Spleen (tissue), 11 donors: ENCODE measurements around the gene ITGAE. TPM values are rescaled to one million over a fixed set of nuclear protein-coding genes. Genes with fewer than 3 reads are reported as not detected.

Experiments
- DNase-seq: peaks from one replicate; pipeline ENCODE4 v3.0.0-alpha.2; 2020
- H3K27ac ChIP-seq, 8 donors: fragments of 200-600 bp; sonication (generic) in 7 of 8; 1 replicate in 4 of 8; 2 replicates in 4 of 8; pipeline versions ENCODE4 v1.5.0 to v1.8.0; 2016 to 2021; ENCODE audit warnings: inconsistent platforms in 4 of 8, mild to moderate bottlenecking in 4 of 8, moderate library complexity in 1 of 8
- H3K27me3 ChIP-seq, 7 donors: fragments of 200-600 bp; sonication (generic) in 6 of 7; replicated peaks in 1 of 7; 1 replicate in 4 of 7; 2 replicates in 3 of 7; pipeline versions ENCODE4 v1.5.0 to v1.8.0; 2016 to 2021; ENCODE audit warnings: inconsistent platforms in 3 of 7, mild to moderate bottlenecking in 1 of 7
- H3K36me3 ChIP-seq, 6 donors: fragments of 200-600 bp; sonication (generic) in 5 of 6; 1 replicate in 4 of 6; 2 replicates in 2 of 6; pipeline versions ENCODE4 v1.5.0 to v1.8.0; 2016 to 2021; ENCODE audit warnings: inconsistent platforms in 2 of 6
- H3K4me1 ChIP-seq, 6 donors: fragments of 200-600 bp; sonication (generic) in 5 of 6; 1 replicate in 3 of 6; 2 replicates in 3 of 6; pipeline versions ENCODE4 v1.5.0 to v1.8.0; 2016 to 2021; ENCODE audit warnings: inconsistent platforms in 3 of 6
- H3K4me3 ChIP-seq, 8 donors: fragments of 200-600 bp; sonication (generic) in 7 of 8; 1 replicate in 4 of 8; 2 replicates in 4 of 8; pipeline versions ENCODE4 v1.5.0 to v1.8.0; 2016 to 2021; ENCODE audit warnings: inconsistent platforms in 4 of 8, mild to moderate bottlenecking in 4 of 8, moderate library complexity in 2 of 8
- H3K9me3 ChIP-seq, 8 donors: fragments of 200-600 bp; sonication (generic) in 7 of 8; 1 replicate in 4 of 8; 2 replicates in 4 of 8; pipeline versions ENCODE4 v1.5.0 to v1.8.0; 2016 to 2021; ENCODE audit warnings: inconsistent platforms in 4 of 8
- POLR2A ChIP-seq, 3 donors: fragments of 450-650 bp; IDR thresholded peaks; one replicate each; pipeline ENCODE4 v1.5.1; 2017; ENCODE audit warnings: antibody characterized with exemption in 3 of 3, mild to moderate bottlenecking in 1 of 3
- POLR2AphosphoS5 ChIP-seq, 3 donors: sonication (generic); formaldehyde crosslinking; IDR thresholded peaks; one replicate each; pipeline ENCODE4 v1.5.1; 2017; ENCODE audit warnings: antibody characterized with exemption in 3 of 3
- WGBS, 5 donors: extraction: QIAGEN DNeasy Blood & Tissue Kit in 3 of 5; methylation state at CpG; one replicate each; pipeline versions ENCODE4 v1.1.5 to v1.1.7; 2013 to 2018; 5-methylcytosine and 5-hydroxymethylcytosine counted together
- intact Hi-C: fragments of 100-400 bp; cut with DNase I; formaldehyde crosslinking; loops from one replicate; pipeline ENCODE4 v1.15.0; 2023; ENCODE audit warnings: low total_unique reads
- polyA plus RNA-seq, 3 donors: library from polyadenylated mRNA; stranded (reverse); fragments of 200-250 nt; gene quantifications; one replicate each; pipeline ENCODE4 v1.2.1, GENCODE V29; 2013
- total RNA-seq, 7 donors: library from RNA; depleted of rRNA in 3 of 7; stranded (reverse); fragments of >200 nt in 3 of 7; fragmentation: NEBNext Ultra II Directional in 4 of 7; extraction: Animal tissue kit (Norgen Biotek cat#: 25700) in 4 of 7; gene quantifications; one replicate each; pipeline versions ENCODE4 v1.1.0 to v1.2.1, GENCODE V29; 2016 to 2021
- TF ChIP-seq, protein P1 (sequence below), 11 experiments: fragments of 200-600 bp in 7 of 11; fragments of 450-650 bp in 4 of 11; sonication (generic) in 4 of 11; IDR thresholded peaks in 8 of 11; conservative IDR thresholded peaks in 3 of 11; 1 replicate in 7 of 11; 2 replicates in 4 of 11; pipeline versions ENCODE4 v1.4.0 to v1.8.0; 2016 to 2021; ENCODE audit warnings: antibody characterized with exemption in 11 of 11, inconsistent platforms in 4 of 11, mild to moderate bottlenecking in 1 of 11
- donor health status: healthy with polysubstance abuse.
- donor health status: DM: no; HTN: no; CAD: no; lungs with moderate emphysema.
- donor health status: DM: no; HTN: no; CAD: no.
- donor health status: Bipolar disorder and iron deficiency.
- donor health status: healthy.
- donor health status: DM: no; HTN: no; CAD: no.
- donor health status: DM: yes; HTN: yes; CAD: no.

The ITGAE gene
- total and polyA plus RNA-seq, 10 donors: 20.3 to 91.1 (median 28.2) TPM

DNA sequence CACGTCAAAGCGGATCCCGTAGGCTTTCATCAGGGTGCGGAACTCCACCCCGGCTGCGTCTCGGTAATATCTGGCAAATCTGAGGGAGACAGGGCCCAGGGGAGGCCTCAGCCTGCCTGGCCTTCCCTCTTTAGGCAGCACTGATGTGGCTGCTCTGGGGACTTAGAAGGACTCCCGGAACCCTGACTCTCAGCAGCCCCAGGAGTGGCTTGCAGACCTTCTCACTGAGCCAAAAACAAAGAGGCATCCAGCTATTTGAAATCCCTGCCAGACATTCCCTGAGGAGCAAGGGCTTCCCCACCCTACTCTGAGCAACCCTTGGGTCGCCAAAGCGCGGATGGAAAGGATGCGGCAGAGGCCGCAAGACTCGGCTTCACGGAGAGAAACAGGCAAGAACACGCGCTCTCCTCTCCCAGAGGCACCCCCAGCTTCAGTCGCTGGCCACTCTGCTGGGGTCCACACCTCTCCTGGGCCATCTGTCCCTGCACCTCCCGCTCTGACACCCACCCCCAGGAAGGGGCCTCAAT lies 112.9 kb downstream of the ITGAE start:
- Histone ChIP-seq H3K9me3 (no peaks in the 10 kb centered on the region), H3K27me3 (peaks cover 0 to 26% (median 0%) of the 10 kb centered on the region in 7 donors), H3K4me1 (peaks cover 10 to 75% (median 61%) of the 10 kb centered on the region in 6 donors), H3K4me3 (peak overlapping the region in 4 of 8 donors; percentile 3 to 85 (median 14)), H3K36me3 (peaks cover 0 to 61% (median 16%) of the 10 kb centered on the region in 6 donors), H3K27ac (peak overlapping the region in 5 of 8 donors; percentile 19 to 92 (median 84))
- TF ChIP-seq POLR2AphosphoS5 (IDR thresholded peaks at IDR 0.05) (peak; percentile 9 to 67 (median 64)), POLR2A (IDR thresholded peaks at IDR 0.05) (no peak)
- TF ChIP-seq, protein P1, sequence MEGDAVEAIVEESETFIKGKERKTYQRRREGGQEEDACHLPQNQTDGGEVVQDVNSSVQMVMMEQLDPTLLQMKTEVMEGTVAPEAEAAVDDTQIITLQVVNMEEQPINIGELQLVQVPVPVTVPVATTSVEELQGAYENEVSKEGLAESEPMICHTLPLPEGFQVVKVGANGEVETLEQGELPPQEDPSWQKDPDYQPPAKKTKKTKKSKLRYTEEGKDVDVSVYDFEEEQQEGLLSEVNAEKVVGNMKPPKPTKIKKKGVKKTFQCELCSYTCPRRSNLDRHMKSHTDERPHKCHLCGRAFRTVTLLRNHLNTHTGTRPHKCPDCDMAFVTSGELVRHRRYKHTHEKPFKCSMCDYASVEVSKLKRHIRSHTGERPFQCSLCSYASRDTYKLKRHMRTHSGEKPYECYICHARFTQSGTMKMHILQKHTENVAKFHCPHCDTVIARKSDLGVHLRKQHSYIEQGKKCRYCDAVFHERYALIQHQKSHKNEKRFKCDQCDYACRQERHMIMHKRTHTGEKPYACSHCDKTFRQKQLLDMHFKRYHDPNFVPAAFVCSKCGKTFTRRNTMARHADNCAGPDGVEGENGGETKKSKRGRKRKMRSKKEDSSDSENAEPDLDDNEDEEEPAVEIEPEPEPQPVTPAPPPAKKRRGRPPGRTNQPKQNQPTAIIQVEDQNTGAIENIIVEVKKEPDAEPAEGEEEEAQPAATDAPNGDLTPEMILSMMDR (IDR thresholded peaks at IDR 0.05 in 8 of 11, conservative IDR thresholded peaks at IDR 0.05 in 3 of 11): no peak
- DNase-seq: no peak
- 48 to 68% (median 61%) methylated on average over 6 to 19 of the region's 19 CpGs for WGBS, 5 donors
- intact Hi-C loops: loop anchor here (10.0 kb wide), 1 partner anchor 47 kb away; no protein-coding TSS in a partner anchor

DNA sequence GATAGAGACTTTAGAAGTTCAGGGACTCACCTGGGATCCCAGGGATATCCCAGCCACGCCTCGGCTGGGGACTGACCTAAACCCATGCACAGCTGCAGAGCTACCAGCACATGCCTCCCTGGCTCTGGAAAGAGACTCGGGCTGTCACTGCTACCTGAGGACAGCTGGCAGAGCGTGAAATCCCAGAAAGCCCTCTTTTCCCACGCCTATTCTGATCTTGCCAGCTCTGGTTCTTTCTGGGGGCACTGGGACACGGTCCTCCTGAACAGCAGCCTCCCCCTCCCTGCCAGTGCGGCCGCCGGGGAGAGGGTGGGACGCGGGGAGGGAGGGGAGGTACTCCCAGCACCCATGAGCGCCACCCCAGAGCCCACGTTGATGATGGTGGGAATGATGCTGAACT lies 115.8 kb downstream of the ITGAE start:
- Histone ChIP-seq H3K27ac (peak overlapping the region in 4 of 8 donors; percentile 41 to 89 (median 66)), H3K36me3 (peaks cover 0 to 61% (median 9%) of the 10 kb centered on the region in 6 donors), H3K4me1 (peaks cover 6 to 66% (median 51%) of the 10 kb centered on the region in 6 donors), H3K9me3 (no peaks in the 10 kb centered on the region), H3K27me3 (peaks cover 0 to 18% (median 0%) of the 10 kb centered on the region in 7 donors), H3K4me3 (peak overlapping the region in 1 of 8 donors; percentile 21)
- DNase-seq: no peak
- intact Hi-C loops: loop anchor here (10.0 kb wide), 1 partner anchor 50 kb away; no protein-coding TSS in a partner anchor
- TF ChIP-seq POLR2AphosphoS5 (IDR thresholded peaks at IDR 0.05): peak; percentile 44 to 76 (median 62)
- TF ChIP-seq POLR2A (IDR thresholded peaks at IDR 0.05): no peak
- WGBS, 5 donors: 19 to 76% (median 55%) methylated on average over 8 to 13 of the region's 13 CpGs

DNA sequence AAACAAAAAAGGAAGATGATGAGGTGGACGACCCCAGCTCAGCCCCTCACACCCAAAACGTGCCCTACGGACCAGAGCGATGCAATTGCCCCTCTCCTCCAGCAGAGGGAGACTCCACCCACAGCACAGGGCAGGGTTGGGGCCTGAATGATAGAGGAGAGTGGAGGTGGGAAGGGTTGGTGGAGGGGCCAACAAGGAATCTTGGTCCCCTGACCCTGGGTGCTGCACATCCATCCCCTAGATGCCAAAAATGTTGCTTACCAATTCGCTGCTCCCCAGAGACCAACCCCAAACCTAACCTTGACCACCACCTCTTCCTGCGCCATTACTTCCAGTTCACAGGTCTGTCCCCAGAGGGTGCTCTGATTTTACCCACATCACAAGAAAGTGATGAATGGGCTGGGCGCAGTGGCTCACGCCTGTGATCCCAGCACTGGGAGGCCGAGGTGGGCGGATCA lies 117.9 kb downstream of the ITGAE start:
- Histone ChIP-seq H3K4me1 (peaks cover 3 to 63% (median 35%) of the 10 kb centered on the region in 6 donors), H3K36me3 (peaks cover 0 to 59% (median 11%) of the 10 kb centered on the region in 6 donors), H3K9me3 (no peaks in the 10 kb centered on the region), H3K27me3 (peaks cover 0 to 12% (median 0%) of the 10 kb centered on the region in 7 donors), H3K27ac (peak overlapping the region in 3 of 8 donors; percentile 64 to 89 (median 69)), H3K4me3 (no peak overlapping the region)
- no peak for DNase-seq
- TF ChIP-seq, protein P1 (IDR thresholded peaks at IDR 0.05 in 8 of 11, conservative IDR thresholded peaks at IDR 0.05 in 3 of 11): peak; percentile 81 to 96 (median 94)
- TF ChIP-seq POLR2A (IDR thresholded peaks at IDR 0.05) (no peak), POLR2AphosphoS5 (IDR thresholded peaks at IDR 0.05) (peak; percentile 64 to 85 (median 64))
- WGBS, 5 donors: 26 to 32% (median 28%) methylated on average over 10 of the region's 10 CpGs
- intact Hi-C loops: loop anchor here (10.0 kb wide), 1 partner anchor 52 kb away; no protein-coding TSS in a partner anchor

DNA sequence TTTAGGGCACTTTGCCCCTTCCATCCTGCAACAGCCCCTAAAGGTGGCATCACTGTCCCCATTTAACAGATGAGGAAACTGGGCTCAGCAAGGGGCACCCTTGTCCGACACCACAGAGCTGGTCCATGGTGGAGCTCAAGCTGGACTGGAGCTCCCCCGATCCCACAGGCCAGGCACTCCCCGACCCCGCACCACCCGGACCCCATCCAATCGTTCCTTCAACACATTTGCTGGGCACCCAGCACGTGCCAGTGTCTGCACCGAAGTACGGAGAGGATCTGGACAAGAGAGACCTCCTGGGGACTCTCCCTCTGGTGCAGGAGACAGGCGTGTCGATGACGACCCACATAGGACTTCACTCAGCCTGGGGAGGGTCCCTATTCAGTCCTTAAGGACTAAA lies 119.0 kb downstream of the ITGAE start:
- Histone ChIP-seq H3K27me3 (peaks cover 0 to 12% (median 0%) of the 10 kb centered on the region in 7 donors), H3K36me3 (peaks cover 0 to 67% (median 20%) of the 10 kb centered on the region in 6 donors), H3K27ac (peak overlapping the region in 2 of 8 donors; percentile 64 to 89), H3K4me3 (no peak overlapping the region), H3K4me1 (peaks cover 3 to 60% (median 33%) of the 10 kb centered on the region in 6 donors), H3K9me3 (no peaks in the 10 kb centered on the region)
- intact Hi-C loops: loop anchor here (10.0 kb wide), 1 partner anchor 53 kb away; no protein-coding TSS in a partner anchor
- 87 to 96% (median 92%) methylated on average over 11 to 12 of the region's 12 CpGs for WGBS, 5 donors
- TF ChIP-seq POLR2AphosphoS5 (IDR thresholded peaks at IDR 0.05): peak in 1 of 3 donors; percentile 56
- no peak for TF ChIP-seq POLR2A (IDR thresholded peaks at IDR 0.05)
- TF ChIP-seq, protein P1 (IDR thresholded peaks at IDR 0.05 in 8 of 11, conservative IDR thresholded peaks at IDR 0.05 in 3 of 11): no peak
- no peak for DNase-seq
